GM19397 (cell line): Measurements from ENCODE around the gene TNS1.

Experiments
- ATAC-seq: cut with Tn5 transposase; IDR thresholded peaks from one replicate; pipeline ENCODE4 v1.9.1; 2021; ENCODE audit warnings: mild to moderate bottlenecking, moderate library complexity; ENCODE audit not compliant: unreplicated experiment

Gene TNS1

GRCh38 chr2:217856159-217856558 is 146.6 kb downstream of the TNS1 start:
- ATAC-seq: no peak

DNA sequence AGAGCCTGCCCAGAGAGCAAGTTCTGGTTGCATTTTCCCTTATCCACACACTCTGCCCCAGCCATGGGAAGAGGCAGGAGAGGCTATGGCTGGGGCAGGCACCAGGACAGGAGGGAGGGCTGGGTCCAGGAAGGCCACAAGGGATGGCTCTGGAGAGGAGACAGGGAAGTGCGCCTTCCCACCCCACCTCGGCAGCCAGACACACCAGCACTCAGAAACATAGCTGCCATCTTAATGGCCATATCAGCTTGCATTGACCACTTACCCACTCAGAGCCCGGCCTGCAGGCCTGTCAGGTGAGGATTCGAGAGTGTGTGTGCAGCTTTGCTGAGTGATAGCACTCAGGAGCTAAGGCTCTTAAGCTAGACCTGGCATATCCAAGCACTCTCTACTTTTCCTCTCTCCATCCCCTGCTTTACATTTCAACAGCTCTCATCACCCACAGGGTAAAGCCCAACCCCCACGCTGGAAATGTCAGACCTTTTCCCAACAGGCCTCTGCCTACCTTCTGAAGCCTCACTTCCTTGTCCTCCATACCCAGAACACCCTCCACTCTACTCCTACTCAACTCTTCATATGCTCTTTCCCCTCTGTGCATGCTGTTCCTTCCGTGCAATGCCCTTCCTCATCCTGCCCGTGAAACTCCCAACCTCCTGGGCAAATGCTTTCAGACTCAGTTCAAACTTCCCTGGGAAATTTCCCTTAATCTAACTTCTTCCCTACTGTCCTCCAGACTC is 147.9 kb downstream of the TNS1 start:
- ATAC-seq: no peak

GRCh38 chr2:217853961-217854360 is 148.8 kb downstream of the TNS1 start:
- no peak for ATAC-seq

DNA sequence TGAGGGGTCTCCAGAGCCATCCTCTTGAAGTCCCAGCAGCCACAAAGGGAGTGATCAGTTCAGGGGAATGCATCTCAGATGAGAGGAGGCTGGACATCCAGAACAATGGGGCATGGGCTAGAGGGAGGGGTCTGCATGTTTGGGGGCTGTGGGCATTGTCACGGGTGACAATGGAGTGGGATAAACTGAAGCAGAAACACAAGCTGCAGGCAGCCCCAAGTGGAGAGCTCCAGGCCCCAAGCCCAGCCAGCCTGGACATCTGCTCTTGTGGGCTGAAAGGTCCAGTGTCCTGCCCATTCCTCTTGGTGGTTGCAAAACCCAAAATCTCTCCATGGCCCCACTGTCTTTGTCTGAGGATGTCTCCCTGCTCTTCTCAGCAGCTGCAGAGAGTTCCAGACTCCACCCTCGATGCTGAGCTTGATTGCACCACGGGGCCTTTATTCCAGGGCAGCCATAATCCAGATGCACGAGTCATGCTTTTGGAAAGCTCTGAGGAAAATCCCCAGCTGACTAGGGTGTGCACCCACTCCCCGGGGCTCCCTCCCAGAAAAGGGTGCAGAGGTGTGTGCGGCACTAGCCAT is 149.4 kb downstream of the TNS1 start:
- ATAC-seq: no peak

DNA sequence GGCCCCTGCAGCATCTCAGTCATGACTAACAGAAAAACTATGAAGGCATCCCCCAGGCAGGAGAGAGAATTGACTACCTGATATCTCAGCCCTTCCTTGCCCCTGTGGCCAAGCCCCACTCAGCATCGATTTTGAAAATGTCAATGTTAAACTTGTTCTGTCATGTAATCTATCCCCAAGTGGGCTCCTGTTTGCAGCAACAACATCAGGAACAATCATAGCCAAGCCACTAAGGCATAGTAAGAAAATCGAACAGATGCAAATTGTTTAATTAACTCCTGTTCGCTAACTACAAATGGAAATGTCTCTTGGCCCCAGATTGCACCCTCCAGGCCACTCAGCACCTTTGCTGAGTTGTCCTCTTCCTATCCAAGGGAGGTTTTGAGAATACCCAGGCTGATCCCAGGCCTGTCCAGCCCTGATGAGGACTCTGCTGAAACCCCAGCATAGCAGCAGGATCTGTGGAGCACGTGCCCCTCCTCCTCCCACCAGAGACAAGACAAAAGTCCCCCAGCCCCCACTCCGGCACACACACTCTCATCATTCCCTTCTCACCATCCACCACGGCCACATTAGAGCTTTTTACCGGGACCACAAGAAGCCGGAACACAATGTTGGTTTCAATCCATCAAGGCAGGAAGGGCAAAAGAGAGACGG is 150.1 kb downstream of the TNS1 start:
- ATAC-seq: no peak

- no peak for ATAC-seq
These were observed 151.4 kb downstream of the TNS1 start for GRCh38 chr2:217851191-217852020.

- ATAC-seq: no peak
These were observed 153.4 kb downstream of the TNS1 start for GRCh38 chr2:217849154-217849975.

DNA sequence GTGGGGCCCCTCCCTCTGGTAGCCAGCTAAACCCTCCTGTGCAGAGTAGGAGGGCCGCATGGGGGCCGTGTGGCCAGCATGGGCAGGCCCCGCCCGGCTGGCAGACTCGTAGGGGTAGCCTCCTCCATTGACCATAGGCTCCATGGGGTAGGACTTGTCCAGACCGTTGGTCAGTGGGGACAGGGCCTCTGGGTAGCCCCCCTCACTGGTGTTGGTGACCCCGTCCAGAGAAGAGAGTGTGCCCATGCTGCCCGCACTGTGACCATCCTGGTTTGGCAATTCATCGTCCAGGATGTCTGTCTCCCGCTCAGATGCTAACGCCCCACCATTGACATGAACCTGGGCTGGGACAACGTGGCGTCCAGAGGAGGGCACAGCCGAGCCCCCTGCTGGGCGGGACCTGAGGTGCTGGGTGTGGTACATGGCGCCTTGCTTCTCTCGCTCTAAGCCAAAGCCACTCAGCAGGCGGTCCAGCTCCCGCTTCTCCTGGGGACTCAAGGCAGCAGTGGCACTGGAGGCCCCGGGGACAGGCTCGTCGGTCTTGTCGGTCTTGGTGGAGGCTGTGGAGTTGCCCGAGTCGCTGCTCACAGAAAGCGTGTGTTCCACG is 154.3 kb downstream of the TNS1 start:
- no peak for ATAC-seq

DNA sequence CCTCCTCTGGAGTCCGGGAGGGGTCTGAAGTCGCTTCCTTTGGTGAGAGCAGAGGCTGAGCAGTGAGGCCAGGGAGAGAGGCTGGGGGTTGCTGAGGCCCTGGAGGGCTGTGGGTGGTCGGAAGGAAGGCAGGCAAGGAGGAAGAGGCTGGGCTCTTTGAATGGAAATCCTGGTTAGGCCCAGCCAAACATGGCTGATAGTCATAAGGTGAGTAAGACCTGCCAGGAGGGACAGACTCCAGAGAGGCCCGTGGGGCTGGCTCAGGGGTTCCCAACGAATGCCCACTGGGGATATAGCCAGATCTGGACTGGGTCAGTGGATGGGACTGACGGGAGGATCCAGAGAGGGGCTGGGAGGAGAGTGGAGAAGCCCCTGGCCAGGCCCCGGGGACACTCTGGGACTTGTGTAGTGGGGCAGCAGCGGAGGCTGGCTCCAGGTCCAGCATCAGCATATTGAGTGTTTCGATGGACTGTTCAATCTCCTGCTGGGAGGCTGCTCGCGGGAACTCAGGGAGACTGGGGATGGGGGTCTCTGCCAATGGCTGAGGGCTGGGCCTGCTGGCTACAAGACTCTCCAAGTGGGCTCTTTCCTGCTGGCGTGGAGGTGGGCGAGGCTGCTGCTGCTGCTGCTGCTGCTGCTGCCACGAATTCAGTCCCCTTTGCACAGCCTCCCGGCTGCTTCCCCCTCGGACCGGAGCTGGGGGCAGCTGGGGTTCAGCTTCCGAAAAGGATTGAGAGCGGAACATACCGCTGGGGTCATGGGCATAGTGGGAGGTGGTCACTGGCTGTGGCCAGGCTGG is 155.0 kb downstream of the TNS1 start:
- no peak for ATAC-seq

- no peak for ATAC-seq
These were observed 155.7 kb downstream of the TNS1 start for GRCh38 chr2:217847115-217847514.

DNA sequence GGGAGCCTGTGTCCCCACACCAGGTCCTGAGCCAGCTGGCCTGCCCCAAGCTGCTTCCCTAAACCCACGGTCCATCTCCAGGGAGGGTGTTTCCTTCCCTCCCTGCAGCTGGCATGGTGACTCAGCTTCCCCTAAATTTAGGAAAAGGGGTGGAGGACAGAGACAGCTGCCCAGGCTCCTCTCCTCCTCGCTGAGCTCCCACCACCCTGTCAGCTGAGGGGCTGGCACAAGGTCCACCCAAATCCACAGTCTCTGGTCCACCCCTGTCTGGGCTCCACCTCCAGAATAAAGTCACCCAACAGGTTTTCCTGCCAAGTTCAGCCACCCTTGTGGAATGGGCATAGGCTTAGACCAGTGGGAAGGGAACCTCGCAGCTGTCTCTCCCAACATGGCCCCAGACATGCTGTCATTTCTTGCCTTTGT is 156.5 kb downstream of the TNS1 start:
- ATAC-seq: no peak

DNA sequence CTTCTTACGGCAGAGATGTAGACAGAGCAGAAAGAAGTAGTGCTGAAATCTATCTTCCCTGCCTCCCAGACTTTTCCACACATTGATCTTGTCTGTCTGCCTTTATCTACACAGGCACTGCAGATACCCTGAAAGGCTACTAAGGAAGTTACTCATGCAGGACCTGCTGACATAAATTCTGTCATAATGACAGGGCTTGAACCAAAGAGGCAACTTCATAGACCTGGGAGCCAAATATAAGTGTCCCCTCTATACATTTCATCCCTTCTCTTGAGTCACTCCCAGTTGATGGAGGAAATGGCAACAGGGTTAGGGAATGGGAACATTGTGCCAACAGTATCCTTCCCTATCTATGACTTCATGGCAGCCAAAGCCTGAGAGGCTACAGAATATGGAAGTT is 157.5 kb downstream of the TNS1 start:
- no peak for ATAC-seq

DNA sequence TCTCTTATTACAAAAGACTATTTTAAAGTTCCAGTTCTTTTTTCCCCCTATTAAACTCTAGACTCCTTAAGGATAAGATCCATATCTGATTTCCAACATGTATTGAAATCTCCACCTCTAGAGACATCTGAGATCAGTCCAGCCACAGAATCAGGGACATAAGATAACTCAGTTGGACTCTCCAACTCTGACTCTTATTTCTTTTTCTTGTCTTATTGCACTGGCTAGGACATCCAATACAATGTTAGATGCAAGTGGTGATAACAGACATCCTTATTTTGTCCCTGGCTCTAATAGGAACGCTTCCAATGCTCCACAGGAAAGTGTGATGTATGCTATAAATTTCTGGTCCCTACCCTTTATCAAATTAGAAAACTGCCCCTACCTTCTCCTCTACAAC is 158.1 kb downstream of the TNS1 start:
- ATAC-seq: no peak

- no peak for ATAC-seq
These were observed 159.5 kb downstream of the TNS1 start for GRCh38 chr2:217843324-217843723.

- ATAC-seq: no peak
These were observed 160.8 kb downstream of the TNS1 start for GRCh38 chr2:217842017-217842416.

DNA sequence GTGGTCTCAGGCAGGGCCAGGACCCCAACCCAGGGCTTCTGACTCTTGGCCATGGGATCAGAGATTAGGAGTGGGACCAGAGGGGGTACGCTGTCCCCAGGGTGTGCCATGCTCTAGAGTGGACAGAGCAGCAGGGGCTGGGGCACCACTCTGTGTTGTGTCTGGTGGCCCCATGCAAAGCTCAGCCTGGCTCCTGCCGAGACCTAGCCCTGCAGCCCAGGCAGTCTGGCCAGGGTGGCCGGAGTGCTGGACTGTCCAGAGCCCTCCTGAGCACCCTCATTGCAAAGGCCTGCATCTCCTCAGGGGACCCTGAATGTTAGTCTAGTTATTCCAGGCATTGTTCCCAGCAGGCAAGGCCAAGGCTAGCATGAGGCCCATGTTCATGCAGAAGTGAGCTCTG is 162.3 kb downstream of the TNS1 start:
- no peak for ATAC-seq

- no peak for ATAC-seq
These were observed 163.1 kb downstream of the TNS1 start for GRCh38 chr2:217839750-217840107.

DNA sequence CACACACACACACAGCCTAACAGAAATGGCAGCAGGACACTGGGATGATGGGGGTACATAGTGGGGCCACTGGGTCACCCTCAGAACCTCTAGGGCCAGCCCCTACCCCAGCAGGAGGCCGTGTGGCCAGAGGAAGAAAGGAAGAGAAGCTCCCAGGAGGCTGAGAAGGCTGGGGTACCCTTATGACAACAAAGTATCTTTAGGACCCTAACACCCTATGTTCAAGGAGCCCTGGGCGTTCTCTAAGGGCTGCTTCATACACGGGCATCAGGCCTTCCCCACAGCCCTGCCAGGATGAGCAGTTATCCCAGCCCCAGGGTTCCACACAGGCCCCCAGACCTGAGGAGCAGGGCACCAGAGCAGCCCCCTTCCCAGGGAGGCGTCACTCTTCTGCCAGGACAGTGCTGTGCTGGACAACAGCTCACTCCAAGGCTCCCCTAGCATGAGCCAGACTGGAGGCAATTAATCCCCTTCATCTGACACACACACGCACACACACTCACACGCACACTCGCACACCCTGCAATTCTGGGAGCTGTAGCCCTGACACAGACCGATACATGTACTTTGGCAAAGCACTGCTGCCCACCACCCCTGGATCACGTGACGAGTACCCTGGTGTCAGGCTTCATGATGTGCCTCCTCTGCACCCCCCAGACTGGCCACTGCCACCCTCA is 163.6 kb downstream of the TNS1 start:
- no peak for ATAC-seq

GRCh38 chr2:217838409-217838831 is 164.4 kb downstream of the TNS1 start:
- no peak for ATAC-seq
